NCI-H446 (cell line): ENCODE measurements around the gene ALOX12.

Experiments
- DNase-seq, 2 experiments: peaks; one replicate each; lab custom pipeline; 2025; lab: John Stamatoyannopoulos, UW

Gene ALOX12

GRCh38 chr17:7022781-7023571, 27.1 kb downstream of the ALOX12 start, which contains the start of gene BCL6B:
Gene BCL6B (plus strand): TSS chr17:7023050. CDS start chr17:7023672, 622 bp downstream.
- no peak for DNase-seq

DNA sequence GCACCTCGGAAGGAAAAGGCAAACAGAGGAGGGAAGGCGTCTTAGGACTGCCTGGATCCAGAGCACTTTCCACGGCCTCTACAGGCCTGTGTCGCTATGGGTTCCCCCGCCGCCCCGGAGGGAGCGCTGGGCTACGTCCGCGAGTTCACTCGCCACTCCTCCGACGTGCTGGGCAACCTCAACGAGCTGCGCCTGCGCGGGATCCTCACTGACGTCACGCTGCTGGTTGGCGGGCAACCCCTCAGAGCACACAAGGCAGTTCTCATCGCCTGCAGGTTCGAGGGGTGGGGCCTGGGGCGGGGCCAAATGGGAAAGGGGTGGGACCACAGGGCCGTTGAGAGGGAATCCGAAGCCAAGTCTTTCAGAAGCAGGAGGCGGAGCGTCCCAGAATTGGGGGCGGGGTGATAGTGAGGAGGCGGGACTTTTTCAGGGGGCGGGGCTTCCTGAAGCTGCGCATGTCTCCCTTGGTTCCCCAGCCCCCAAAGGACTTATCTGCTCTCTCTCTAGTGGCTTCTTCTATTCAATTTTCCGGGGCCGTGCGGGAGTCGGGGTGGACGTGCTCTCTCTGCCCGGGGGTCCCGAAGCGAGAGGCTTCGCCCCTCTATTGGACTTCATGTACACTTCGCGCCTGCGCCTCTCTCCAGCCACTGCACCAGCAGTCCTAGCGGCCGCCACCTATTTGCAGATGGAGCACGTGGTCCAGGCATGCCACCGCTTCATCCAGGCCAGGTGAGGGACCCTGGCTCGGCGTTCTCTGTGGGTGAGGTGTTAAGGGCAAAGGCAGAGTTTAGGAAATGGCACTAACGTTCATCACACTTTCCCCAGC, 27.9 kb downstream of the ALOX12 start:
- no peak for DNase-seq

GRCh38 chr17:7024402-7024785, 28.5 kb downstream of the ALOX12 start:
- no peak for DNase-seq

DNA sequence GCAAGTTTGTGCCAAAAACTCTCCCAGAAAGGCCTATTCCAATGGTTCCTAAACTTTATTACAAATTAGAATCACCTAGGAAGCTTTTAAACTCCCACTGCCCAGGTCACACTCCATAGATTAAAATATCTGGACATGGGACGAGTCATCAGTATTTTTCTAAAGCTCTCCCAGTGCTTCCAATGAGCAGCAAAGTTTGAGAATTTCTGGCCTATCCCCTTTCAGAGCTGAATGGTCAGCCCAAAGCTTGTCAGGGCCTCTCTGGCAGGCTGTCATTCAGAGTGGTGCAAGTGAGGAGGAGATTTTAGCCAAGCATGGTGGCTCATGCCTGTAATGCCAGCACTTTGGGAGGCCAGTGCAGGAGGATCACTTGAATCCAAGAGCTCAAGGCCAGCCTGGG, 29.4 kb downstream of the ALOX12 start:
- DNase-seq: no peak

GRCh38 chr17:7026471-7027115, 30.7 kb downstream of the ALOX12 start:
- DNase-seq: no peak

DNA sequence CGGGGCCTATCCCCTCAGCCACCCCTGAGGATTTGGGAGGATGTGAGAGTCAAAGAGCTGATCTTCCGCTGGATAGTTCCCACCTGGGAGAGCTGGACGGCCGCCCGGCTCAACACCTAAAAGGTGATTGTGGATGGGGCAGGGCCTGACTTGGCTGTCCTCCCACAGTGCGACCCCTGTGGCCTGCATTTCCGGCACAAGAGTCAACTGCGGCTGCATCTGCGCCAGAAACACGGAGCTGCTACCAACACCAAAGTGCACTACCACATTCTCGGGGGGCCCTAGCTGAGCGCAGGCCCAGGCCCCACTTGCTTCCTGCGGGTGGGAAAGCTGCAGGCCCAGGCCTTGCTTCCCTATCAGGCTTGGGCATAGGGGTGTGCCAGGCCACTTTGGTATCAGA, 31.5 kb downstream of the ALOX12 start:
- no peak for DNase-seq

GRCh38 chr17:7029096-7029495, 33.2 kb downstream of the ALOX12 start:
- DNase-seq: no peak

DNA sequence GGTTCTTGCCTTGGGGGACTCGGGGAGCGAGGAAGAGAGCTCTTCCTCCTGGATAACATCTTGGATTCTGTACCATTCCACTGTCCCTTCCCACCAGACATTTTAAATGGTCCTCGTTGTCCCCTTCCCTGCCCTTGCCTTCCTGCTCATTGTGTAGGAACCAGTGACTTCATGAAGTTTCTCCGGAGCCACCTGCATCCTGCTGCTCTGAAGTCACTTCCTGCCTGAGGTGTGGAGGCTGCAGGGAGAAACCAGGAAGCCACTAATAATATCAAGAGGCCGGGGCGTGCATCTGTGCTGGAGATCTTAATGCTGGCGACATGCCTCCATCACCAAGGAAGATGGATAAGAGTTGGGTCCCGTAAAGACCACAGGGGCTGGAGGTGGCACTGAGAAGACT, 33.8 kb downstream of the ALOX12 start:
- DNase-seq: no peak

DNA sequence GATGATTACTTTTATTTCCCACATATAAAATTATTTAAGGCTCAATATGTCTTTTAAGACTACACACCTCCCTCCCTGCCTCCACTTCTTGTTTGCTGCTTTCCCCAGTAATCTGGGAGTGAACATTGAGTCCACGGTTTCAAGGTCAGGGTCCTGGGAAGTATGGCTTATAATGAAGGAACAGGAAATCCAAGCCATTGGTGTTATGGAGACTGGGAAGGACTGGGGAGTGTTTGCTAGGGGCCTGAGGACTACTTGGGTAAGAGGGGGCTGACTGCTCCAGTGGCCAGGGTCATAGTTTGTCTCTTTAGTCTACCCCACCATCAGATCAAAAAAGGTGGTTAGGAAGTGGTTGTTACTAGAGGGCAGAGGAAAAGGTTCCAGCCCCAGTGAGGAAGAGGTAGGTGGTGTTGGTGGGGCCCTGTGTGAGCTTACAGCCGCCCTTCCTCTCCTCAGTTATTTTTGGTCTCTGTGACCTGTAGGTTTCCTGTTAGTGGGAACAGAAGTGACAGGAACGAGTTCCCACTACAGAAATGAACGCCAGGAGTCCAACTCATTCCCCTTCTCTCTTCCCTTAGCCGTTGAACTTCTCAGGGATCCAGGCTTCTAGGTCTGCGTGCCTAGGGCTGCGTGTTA, 39.2 kb downstream of the ALOX12 start:
- DNase-seq: no peak

DNA sequence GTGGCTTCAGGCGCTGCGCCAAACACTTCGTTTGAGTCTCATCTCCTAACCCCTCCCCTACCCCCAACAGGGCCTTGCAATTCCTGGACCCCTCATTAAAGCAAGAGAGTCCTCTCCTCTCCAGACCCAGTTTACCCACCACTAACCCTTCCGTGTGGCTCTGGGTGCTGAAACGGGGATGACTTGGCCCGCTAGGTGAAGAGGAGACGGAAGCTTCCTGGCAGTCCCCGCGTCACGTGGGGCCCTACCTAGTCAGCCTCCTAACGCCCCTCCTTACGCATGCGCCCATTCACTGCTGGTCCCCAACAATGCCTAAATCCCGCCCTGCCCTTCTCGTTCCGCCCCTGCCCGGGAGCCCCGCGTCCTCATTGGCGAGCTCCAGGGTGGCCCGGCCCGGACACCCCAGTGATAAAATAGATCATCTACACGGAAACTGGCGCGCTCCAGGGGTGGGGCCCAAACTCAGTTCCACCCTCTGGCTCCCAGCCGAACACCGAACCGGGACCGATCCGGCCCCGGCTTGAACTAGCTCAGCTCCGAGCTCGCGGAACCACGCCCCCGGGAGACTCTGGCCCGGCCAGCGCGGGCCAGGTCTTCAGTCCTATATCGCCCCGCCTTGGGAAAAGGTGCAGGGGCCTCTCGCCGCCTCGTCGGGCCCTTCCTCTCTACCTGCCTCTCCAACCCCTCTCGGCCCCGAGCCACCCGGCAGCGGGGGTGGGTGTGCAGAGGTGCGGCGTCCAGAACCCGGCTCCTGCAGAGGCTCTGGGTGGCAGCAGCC, 39.9 kb downstream of the ALOX12 start, which contains the start of gene SLC16A13:
Gene SLC16A13 (plus strand): TSS at position 425 of the 778 bp plus-strand sequence. CDS start 368 bp downstream, outside the sequence.
- DNase-seq: peak; percentile 70 to 84

GRCh38 chr17:7038025-7038862, 42.4 kb downstream of the ALOX12 start:
- DNase-seq: no peak

- DNase-seq: no peak
Observed at GRCh38 chr17:7039832-7040231, 44.0 kb downstream of the ALOX12 start.

DNA sequence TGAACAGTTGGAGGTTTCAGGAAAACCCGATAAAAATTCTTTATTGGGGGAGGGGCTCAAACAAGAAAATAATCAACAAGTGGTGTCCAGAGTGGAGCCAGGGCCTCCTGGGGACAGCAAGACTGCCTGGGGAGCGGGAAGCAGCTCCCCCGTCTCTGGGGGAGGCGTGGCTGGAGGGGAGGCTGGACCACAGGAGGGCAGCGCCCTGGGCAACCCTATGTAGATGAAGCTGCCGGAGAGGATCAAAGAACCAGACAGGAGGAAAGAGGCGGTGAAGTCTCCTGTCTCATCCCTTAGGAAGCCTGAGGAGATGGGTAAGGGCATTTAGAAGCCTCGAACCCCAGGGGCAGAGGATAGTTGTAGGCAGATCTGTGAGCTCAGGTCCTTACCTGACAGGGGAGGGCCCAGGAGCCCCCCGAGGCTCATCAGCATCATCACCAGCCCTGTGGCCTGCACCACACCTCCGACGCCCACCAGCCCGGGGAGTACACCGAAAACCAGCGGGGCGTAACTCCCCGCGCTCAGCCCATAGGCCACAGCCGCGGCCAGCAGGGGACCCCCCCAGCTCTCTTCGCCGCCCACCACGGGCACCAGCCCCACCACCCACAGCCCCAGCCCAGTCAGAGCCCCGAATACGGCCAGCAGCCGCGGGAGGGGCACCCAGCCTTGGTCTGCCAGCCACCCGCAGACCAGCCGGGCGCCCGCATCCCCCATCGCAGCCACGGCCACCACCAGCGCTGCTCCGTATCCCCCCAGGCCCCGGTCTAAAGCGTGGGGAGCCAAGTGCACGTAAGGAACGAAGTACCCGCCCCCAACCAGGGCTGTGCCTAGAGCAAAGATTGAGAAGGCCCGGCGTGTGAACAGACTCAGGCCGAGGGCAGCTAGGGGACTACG, 46.0 kb downstream of the ALOX12 start:
- DNase-seq: no peak

DNA sequence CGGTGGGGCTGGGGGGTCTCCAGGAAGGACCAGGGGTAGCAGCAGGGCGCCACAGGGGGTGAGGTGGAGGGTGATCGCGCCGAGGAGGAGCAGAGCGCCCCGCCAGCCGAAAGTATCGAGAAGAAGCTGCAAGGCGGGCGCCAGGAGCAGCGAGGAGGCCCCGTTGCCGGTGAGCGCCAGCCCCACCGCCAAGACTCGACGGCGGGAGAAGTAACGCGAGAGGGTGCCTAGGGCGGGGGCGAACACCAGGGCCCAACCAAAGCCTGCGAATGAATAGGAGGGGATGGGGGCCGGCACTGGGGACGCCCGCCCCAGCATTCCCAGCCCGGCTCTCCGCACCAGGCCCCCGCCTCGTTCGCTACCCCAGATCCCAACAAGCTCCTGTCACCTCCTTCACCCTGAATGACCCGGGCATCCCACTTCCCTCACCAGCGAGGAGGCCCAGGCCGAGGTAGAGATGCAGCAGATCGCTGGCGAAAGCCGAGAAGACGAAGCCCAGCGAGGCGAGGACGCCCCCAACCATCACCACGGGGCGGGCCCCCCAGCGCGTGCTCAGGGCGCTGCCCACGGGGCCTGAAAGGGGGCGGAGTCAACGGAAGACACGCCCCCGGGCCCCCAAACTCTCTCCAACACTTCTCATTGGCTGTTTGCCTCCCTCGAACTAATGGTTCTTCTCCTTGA, 46.8 kb downstream of the ALOX12 start:
- DNase-seq: no peak

DNA sequence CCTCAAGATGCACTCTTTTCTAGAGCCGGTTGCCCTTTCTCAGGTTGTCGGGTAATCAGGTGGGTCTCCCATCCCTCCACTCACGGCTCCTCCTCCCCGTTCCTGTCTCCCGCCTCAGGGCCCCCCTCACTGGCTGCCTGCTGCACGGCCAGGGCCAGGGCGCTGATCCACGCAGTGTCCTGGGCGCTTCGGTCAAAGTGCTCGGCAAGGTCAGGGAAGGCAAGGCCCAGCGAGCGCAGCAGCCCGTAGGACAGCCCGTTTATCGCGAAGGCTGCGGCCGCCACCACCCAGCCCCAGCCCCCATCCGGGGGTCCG, 47.3 kb downstream of the ALOX12 start:
- no peak for DNase-seq

- DNase-seq: no peak
Observed at GRCh38 chr17:7043497-7044198, 47.8 kb downstream of the ALOX12 start, which contains the start of gene SLC16A11. Gene SLC16A11 (minus strand): TSS chr17:7044092. CDS start chr17:7043513, 579 bp downstream.

DNA sequence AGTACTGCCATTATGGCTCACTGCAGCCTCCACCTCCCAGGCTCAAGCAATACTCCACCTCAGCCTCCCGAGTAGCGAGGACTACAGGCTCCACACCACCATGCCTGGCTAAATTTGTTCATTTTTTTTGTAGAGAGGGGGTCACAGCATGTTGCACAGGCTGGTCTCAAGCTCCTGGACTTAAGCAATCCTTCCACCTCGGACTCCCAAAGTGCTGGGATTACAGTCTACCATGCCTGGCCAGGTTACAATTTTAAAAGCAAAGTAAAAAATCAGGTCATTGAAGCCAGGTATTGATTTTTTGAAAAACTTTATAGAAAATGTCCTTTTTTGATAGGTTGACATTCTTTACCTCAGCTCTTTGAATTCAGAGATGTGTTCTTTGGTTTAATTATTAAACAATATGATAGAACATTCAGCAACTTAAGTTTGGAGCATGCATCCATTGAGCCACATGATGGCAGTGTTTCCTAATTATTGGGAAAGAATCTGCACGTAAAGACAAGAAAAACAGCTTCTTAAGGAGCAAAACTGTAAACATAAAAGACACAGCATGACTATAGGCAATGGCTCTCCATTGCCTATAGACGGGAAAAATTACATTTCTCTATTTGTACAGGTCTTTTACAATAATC, 49.8 kb downstream of the ALOX12 start:
- peak; percentile 3 to 42 for DNase-seq
